GM12875 (cell line): Measurements from ENCODE around the gene IFT172.

ENCODE experiments used
- H3K4me3 ChIP-seq: one replicate; pipeline ENCODE4 v1.5.1; 2011; ENCODE audit warnings: low read depth, low read length, control low read depth
- TF ChIP-seq, protein P1 (sequence below): IDR thresholded peaks from 2 replicates; pipeline ENCODE4 v1.5.1; 2011; ENCODE audit warnings: low read depth, mild to moderate bottlenecking, control low read depth, inconsistent platforms, low read length, moderate library complexity, borderline replicate concordance; ENCODE audit not compliant: insufficient read depth

The IFT172 gene

DNA sequence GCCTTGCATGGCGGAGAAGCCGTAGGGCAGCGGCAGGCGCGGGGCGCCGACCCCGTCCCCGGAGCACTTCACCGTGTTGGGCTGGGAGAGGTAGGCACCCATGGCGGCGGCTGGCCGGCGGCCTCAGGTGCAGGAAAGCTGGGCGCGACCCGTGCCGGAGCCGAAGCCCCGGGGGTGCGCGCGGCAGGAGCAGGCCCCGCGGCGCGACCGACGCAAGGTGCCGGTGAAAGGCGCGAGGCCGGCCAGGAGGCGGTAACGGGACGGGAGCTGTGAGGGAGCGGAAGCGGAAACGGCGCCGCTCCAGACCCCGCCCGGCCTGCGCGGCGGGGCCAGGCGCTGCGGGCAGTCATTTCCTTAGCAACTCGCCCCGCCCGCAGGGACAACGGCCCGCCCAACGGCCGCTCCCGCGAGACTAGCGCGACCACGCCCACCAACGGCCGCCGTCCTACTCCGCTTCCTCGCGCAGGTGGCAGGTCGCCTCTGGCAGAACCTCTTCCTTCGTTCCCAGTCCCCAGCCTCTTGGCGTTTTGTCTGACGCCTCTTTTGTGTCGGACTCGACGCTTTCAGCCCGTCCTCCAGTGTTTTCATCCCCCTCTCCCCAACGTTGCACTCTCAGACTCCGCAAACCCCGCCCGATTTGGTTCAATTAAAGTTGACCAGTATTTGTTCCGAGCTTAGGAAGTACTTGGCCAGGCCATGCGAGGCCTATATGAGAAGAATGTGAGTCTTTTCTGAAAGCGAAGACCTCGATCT is 80.0 kb downstream of the IFT172 start, which contains the start of gene PPM1G:
TSS of gene PPM1G (minus strand) at position 271 of the 753 bp plus-strand sequence. CDS start at position 102, 169 bp downstream.
- TF ChIP-seq, protein P1, sequence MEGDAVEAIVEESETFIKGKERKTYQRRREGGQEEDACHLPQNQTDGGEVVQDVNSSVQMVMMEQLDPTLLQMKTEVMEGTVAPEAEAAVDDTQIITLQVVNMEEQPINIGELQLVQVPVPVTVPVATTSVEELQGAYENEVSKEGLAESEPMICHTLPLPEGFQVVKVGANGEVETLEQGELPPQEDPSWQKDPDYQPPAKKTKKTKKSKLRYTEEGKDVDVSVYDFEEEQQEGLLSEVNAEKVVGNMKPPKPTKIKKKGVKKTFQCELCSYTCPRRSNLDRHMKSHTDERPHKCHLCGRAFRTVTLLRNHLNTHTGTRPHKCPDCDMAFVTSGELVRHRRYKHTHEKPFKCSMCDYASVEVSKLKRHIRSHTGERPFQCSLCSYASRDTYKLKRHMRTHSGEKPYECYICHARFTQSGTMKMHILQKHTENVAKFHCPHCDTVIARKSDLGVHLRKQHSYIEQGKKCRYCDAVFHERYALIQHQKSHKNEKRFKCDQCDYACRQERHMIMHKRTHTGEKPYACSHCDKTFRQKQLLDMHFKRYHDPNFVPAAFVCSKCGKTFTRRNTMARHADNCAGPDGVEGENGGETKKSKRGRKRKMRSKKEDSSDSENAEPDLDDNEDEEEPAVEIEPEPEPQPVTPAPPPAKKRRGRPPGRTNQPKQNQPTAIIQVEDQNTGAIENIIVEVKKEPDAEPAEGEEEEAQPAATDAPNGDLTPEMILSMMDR = no peak
- H3K4me3 ChIP-seq = peak within 1 kb of the TSS; percentile 96

DNA sequence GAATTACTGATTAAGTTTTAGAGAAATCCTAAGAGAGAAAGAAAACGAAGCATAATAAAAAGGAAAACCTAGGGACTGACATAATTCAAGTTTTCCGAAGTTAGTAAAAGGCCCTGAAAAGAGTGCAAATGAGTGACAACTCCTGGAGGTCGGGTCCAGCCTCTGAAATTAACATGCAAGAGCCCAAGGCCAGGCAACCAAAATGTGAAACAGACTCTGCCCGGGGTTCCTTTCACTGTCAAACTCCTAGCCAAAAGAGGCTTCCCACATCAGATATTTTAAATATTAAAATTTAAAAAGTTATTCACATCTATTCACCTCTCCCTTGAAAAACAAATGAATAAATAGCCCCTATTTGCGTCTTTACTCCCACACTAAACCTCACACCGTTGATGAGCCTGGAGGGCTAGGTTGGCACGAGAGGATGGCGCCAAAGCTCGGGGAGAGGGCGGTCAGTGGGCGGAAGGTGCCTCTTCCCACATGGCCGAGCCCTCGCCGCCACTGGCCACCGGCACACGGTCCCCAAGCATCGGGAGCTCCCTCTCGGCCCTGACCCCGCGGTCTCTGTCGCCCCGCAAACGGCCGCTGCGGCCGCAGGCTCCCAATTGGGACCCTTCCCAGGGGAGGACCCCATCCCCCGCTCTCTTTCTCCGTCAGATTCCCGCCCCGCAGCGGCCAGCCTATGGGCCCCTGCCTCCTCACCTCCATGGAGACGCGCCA is 80.8 kb downstream of the IFT172 start:
- peak overlapping the region; percentile 96 for H3K4me3 ChIP-seq
- TF ChIP-seq, protein P1 = no peak

DNA sequence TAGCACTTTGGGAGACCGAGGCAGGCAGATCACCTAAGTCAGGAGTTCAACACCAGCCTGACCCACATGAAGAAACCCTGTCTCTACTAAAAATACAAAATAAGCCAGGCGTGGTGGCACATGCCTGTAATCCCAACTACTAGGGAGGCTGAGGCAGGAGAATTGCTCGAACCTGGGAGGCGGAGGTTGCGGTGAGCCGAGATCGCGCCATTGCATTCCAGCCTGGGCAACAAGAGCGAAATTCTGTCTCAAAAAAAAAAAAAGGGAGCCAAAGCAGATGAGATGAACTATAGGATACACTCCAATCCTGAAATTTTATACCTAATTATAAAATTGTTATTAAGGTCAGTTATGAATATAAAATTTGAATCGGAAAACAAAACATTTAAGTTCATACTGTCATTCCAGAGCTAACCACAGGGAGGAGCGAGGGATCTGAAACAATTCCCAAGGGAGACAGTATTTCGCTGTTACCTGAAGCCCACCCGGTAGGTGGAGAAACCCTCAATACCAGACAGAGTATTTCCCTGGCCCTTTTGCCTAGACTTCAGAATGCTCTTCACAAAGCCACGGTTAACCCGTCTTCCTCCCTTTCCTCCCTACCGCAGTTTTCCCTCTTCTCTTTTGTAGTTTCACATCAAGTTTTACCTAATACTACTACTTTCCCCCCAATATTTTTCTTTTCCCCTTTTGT is 81.6 kb downstream of the IFT172 start:
- TF ChIP-seq, protein P1 = peak; percentile 32; the same call in 1 of the 2 replicates
- peak overlapping the region; percentile 96 for H3K4me3 ChIP-seq

DNA sequence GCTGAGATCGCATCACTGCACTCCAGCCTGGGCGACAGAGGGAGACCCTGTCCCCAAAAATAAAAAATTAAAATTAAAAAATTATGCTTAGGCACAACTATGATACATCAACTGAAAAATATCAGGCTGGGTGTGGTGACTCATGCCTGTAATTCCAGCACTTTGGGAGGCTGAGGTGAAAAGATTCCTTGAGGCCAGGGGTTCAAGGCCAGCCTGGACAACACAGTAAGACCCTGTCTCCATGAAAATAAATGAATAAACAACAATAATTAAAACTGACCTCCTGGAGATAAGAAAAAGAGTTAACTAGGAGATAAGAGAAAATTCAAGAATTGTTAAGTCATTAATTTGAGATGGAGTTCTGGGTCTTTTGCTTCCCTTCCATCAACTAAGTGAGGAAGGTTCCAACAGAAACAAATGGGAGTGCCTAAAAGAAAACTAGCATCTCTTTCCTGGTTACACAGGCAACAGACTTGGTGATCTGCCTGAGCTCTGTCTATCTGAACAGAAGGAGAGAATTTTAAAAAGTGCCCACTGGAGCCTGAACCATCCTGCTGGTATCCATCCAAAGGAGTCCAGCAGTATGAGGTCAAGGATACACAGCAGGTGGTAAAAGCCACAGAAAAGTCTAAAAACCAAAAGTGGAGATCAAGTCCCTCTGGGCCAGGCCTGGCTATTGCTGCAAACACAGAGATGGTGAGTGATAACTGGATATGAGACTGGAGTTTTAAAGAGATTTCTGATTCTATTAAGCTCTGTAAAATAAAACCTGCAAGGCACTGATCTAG is 89.0 kb downstream of the IFT172 start:
- TF ChIP-seq, protein P1 = no peak
- no peak overlapping the region for H3K4me3 ChIP-seq

DNA sequence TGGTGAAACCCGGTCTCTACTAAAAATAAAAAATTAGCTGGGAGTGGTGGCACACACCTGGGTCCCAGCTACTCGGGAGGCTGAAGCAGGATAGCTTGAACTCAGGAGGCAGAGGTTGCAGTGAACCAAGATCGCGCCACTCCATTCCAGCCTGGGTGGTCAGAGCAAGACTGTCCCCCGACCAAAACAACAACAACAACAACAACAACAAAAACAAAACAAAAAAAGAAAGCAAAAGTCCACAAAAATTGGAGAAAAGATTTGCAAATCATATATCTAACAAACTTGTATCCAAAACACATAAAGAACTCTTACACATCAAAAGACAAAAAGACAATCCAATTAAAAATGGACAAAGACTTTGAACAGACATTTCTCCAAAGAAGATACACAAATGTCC is 90.6 kb downstream of the IFT172 start:
- TF ChIP-seq, protein P1 = no peak
- H3K4me3 ChIP-seq = no peak overlapping the region
